Measurements from ENCODE around the gene APOD.

GRCh38 chr3:195542698-195543499 lies 40.8 kb downstream of the APOD start, which contains the start of gene PPP1R2:
- TF ChIP-seq NBN (IDR thresholded peaks at IDR 0.05; ENCODE audit: low read depth), result no peak
- no peak for TF ChIP-seq HINFP (tag; conservative IDR thresholded peaks at IDR 0.05; ENCODE audit: low read depth)
- TF ChIP-seq MTA1 (IDR thresholded peaks at IDR 0.05; ENCODE audit: borderline replicate concordance), result no peak
- TF ChIP-seq CTCF (IDR thresholded peaks at IDR 0.05 in 2 of 3, conservative IDR thresholded peaks at IDR 0.05 in 1 of 3; ENCODE audit: insufficient read depth in 2 of 3, low read depth in 1 of 3, low read length in 3 of 3), result no peak
- no peak for TF ChIP-seq ZNF512 (tag; IDR thresholded peaks at IDR 0.05)
- no peak for TF ChIP-seq HNRNPH1 (optimal IDR thresholded peaks at IDR 0.05; ENCODE audit: low read depth, low read length)
- TF ChIP-seq ARID1B (IDR thresholded peaks at IDR 0.05), result no peak
